Neural cell (in vitro differentiated cells): ENCODE data around the gene SLC22A31. TPM values are rescaled to one million over a fixed set of nuclear protein-coding genes. Genes with fewer than 3 reads are reported as not detected.

Source experiments
- H2AFZ ChIP-seq: fragments of 200-600, 300-800 bp; sonication (generic), shearing (Covaris generic); 2 replicates; pipeline ENCODE4 v1.6.0; 2014; ENCODE audit warnings: low read depth, mild to moderate bottlenecking, antibody characterized with exemption, low read length, moderate library complexity
- H3F3A ChIP-seq: fragments of 200-600 bp; shearing (Covaris generic); 2 replicates; pipeline ENCODE4 v1.6.1; 2016; ENCODE audit warnings: mild to moderate bottlenecking, moderate library complexity, mixed read lengths, antibody characterized with exemption, low read length; ENCODE audit not compliant: insufficient read depth, poor library complexity, severe bottlenecking
- H3K27ac ChIP-seq: fragments of 200-600, 300-800 bp; sonication (generic), shearing (Covaris generic); 2 replicates; pipeline ENCODE4 v1.5.1; 2014; ENCODE audit warnings: mild to moderate bottlenecking, low read length, moderate library complexity
- H3K27me3 ChIP-seq: fragments of 300-800, 200-600 bp; sonication (generic), shearing (Covaris generic); 2 replicates; pipeline ENCODE4 v1.6.0; 2014; ENCODE audit warnings: mild to moderate bottlenecking, low read depth, low read length, moderate library complexity; ENCODE audit not compliant: insufficient read depth
- H3K36me3 ChIP-seq: fragments of 300-800, 200-600 bp; sonication (generic), shearing (Covaris generic); 2 replicates; pipeline ENCODE4 v1.5.1; 2014; ENCODE audit warnings: mild to moderate bottlenecking, antibody characterized with exemption, low read length, moderate library complexity; ENCODE audit not compliant: insufficient read depth
- H3K4me2 ChIP-seq: fragments of 300-800, 200-600 bp; sonication (generic), shearing (Covaris generic); 2 replicates; pipeline ENCODE4 v1.6.0; 2014; ENCODE audit warnings: mild to moderate bottlenecking, low read length
- H3K4me3 ChIP-seq: fragments of 300-800, 200-600 bp; sonication (generic), shearing (Covaris generic); 2 replicates; pipeline ENCODE4 v1.5.1; 2014; ENCODE audit warnings: mild to moderate bottlenecking, low read length, moderate library complexity
- H3K79me2 ChIP-seq: fragments of 200-600 bp; shearing (Covaris generic); replicated peaks from 2 replicates; pipeline ENCODE4 v1.6.0; 2014; ENCODE audit warnings: mild to moderate bottlenecking, low read length, moderate library complexity; ENCODE audit not compliant: insufficient read depth
- H3K9ac ChIP-seq: fragments of 300-800, 200-600 bp; sonication (generic), shearing (Covaris generic); 2 replicates; pipeline ENCODE4 v1.6.1; 2016; ENCODE audit warnings: mild to moderate bottlenecking, low read length, mixed read lengths
- H3K9me2 ChIP-seq: fragments of 200-600 bp; shearing (Covaris generic); 2 replicates; pipeline ENCODE4 v1.6.1; 2016; ENCODE audit warnings: mild to moderate bottlenecking, low read length, mixed read lengths; ENCODE audit not compliant: insufficient read depth
- H3K9me3 ChIP-seq: fragments of 200-600, 300-800 bp; sonication (generic), shearing (Covaris generic); 2 replicates; pipeline ENCODE4 v1.6.1; 2016; ENCODE audit warnings: mild to moderate bottlenecking, mixed run types, low read length, moderate library complexity, mixed read lengths
- H4K20me1 ChIP-seq: fragments of 200-600 bp; shearing (Covaris generic); 2 replicates; pipeline ENCODE4 v1.6.1; 2016; ENCODE audit warnings: mild to moderate bottlenecking, mixed run types; ENCODE audit not compliant: insufficient read depth
- EP300 ChIP-seq: fragments of 450-650 bp; conservative IDR thresholded peaks from 2 replicates; pipeline ENCODE4 v1.6.1; 2014; ENCODE audit warnings: antibody characterized with exemption, mild to moderate bottlenecking, moderate library complexity; ENCODE audit not compliant: poor library complexity, severe bottlenecking
- EZH2 ChIP-seq: fragments of 200-600, 300-800 bp; shearing (Covaris generic), sonication (generic); IDR thresholded peaks from 2 replicates; pipeline ENCODE4 v1.6.1; 2014; ENCODE audit warnings: antibody characterized with exemption, low read length, borderline replicate concordance, mild to moderate bottlenecking; ENCODE audit not compliant: insufficient read depth, poor library complexity, severe bottlenecking
- MXI1 ChIP-seq: fragments of 450-650 bp; conservative IDR thresholded peaks from 2 replicates; pipeline ENCODE4 v1.6.1; 2014; ENCODE audit warnings: antibody characterized with exemption, mild to moderate bottlenecking; ENCODE audit not compliant: poor library complexity, severe bottlenecking
- POLR2AphosphoS5 ChIP-seq: IDR thresholded peaks from 2 replicates; pipeline ENCODE4 v1.6.1; 2012
- RAD21 ChIP-seq: fragments of 450-650 bp; conservative IDR thresholded peaks from 2 replicates; pipeline ENCODE4 v1.6.1; 2014; ENCODE audit warnings: antibody characterized with exemption, mild to moderate bottlenecking, moderate library complexity
- REST ChIP-seq: IDR thresholded peaks from 2 replicates; pipeline ENCODE4 v1.6.1; 2012; ENCODE audit warnings: borderline replicate concordance
- SMC3 ChIP-seq: fragments of 450-650 bp; conservative IDR thresholded peaks from 2 replicates; pipeline ENCODE4 v1.6.1; 2014; ENCODE audit warnings: antibody characterized with exemption, mild to moderate bottlenecking, moderate library complexity; ENCODE audit not compliant: poor library complexity
- TAF1 ChIP-seq: IDR thresholded peaks from 2 replicates; pipeline ENCODE4 v1.6.1; 2012; ENCODE audit warnings: low read depth
- polyA plus RNA-seq: library from polyadenylated mRNA; depleted of rRNA; stranded (reverse); fragments of >200 nt; gene quantifications from 2 replicates; pipeline ENCODE4 v1.2.3, GENCODE V29; 2014
- TF ChIP-seq, protein P1 (sequence below): fragments of 450-650 bp; IDR thresholded peaks from 2 replicates; pipeline ENCODE4 v1.5.1; 2014; ENCODE audit warnings: antibody characterized with exemption, mild to moderate bottlenecking, moderate library complexity; ENCODE audit not compliant: poor library complexity, severe bottlenecking

The SLC22A31 gene
- polyA plus RNA-seq, 1 donor from 2014 or later: not detected

DNA sequence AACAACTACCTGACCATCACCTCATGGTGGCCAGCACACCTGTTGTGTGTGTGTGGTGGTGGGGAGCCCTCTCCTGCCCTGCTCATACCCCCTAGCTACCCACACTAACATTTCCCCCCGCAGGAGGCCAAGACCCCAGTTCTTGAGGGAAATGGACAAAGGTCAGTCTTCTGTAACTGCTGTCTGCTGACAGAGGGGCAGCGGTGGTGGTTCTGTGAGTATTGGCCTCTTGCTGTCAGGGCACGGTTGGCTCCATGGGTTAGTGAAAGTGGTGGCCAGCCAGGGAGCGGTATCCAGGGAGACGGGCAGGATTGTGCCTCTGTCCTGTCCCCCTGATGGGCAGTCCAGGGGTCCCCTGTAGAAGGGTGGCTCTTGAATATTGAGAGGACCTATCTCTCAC, 43.3 kb upstream of the SLC22A31 start:
- H3K4me2 ChIP-seq: no peak overlapping the region
- H4K20me1 ChIP-seq: no peaks in the 10 kb centered on the region
- no peak overlapping the region for H3K4me3 ChIP-seq
- H3K79me2 ChIP-seq: no peaks in the 10 kb centered on the region
- no peaks in the 10 kb centered on the region for H3K9me3 ChIP-seq
- H2AFZ ChIP-seq: no peak overlapping the region
- no peak overlapping the region for H3K27ac ChIP-seq
- no peaks in the 10 kb centered on the region for H3K36me3 ChIP-seq
- H3K27me3 ChIP-seq: no peaks in the 10 kb centered on the region
- peaks cover 6% of the 10 kb centered on the region for H3F3A ChIP-seq
- TF ChIP-seq MXI1 (no peak), RAD21 (no peak), REST (no peak), POLR2AphosphoS5 (no peak), SMC3 (no peak)
- TF ChIP-seq, protein P1, sequence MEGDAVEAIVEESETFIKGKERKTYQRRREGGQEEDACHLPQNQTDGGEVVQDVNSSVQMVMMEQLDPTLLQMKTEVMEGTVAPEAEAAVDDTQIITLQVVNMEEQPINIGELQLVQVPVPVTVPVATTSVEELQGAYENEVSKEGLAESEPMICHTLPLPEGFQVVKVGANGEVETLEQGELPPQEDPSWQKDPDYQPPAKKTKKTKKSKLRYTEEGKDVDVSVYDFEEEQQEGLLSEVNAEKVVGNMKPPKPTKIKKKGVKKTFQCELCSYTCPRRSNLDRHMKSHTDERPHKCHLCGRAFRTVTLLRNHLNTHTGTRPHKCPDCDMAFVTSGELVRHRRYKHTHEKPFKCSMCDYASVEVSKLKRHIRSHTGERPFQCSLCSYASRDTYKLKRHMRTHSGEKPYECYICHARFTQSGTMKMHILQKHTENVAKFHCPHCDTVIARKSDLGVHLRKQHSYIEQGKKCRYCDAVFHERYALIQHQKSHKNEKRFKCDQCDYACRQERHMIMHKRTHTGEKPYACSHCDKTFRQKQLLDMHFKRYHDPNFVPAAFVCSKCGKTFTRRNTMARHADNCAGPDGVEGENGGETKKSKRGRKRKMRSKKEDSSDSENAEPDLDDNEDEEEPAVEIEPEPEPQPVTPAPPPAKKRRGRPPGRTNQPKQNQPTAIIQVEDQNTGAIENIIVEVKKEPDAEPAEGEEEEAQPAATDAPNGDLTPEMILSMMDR: no peak
- H3K9ac ChIP-seq: no peak overlapping the region
- no peaks in the 10 kb centered on the region for H3K9me2 ChIP-seq

DNA sequence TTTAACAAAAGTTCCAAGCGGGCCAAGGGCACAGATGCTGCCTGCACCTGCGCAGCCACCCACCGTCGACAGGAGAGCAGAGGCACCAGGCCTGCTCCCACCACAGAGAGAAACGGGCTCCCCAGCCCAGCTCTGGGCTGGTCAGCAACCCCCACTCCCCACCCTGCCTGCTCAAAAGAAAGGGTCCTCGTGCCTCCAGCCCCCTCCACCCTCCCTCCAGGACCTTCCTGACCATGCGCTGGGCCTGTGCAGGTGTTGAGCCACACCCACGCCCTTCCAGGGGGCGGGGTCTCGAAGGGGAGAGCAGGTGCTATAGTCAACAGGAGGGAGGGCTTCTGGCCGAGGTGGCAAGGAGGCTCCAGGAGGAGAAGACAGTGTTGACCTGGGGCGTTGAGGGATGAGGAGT, 42.5 kb upstream of the SLC22A31 start:
- H3K27ac ChIP-seq: no peak overlapping the region
- H3K4me2 ChIP-seq: no peak overlapping the region
- no peak overlapping the region for H2AFZ ChIP-seq
- TF ChIP-seq RAD21 (no peak), EZH2 (no peak), SMC3 (no peak), TAF1 (no peak), MXI1 (no peak), EP300 (no peak), REST (no peak), POLR2AphosphoS5 (no peak)
- TF ChIP-seq, protein P1: no peak
- H3K9me2 ChIP-seq: no peaks in the 10 kb centered on the region
- no peaks in the 10 kb centered on the region for H3K79me2 ChIP-seq
- no peaks in the 10 kb centered on the region for H4K20me1 ChIP-seq
- no peaks in the 10 kb centered on the region for H3K9me3 ChIP-seq
- no peaks in the 10 kb centered on the region for H3K36me3 ChIP-seq
- no peak overlapping the region for H3K4me3 ChIP-seq
- H3K9ac ChIP-seq: no peak overlapping the region
- peaks cover 6% of the 10 kb centered on the region for H3F3A ChIP-seq
- H3K27me3 ChIP-seq: no peaks in the 10 kb centered on the region
